Fibroblast of pulmonary artery (primary cell): ENCODE data around the gene CD6.
A peak's percentile ranks its signal among the peaks of the same experiment; 100 is the strongest.

ENCODE experiments used
- DNase-seq: peaks from one replicate; pipeline ENCODE4 v3.0.0-alpha.2; 2010; ENCODE audit warnings: low read depth
- H3K4me3 ChIP-seq: replicated peaks from 2 replicates; pipeline ENCODE4 v1.5.1; 2011; ENCODE audit warnings: low read depth, mild to moderate bottlenecking, control low read depth, low read length, moderate library complexity
- TF ChIP-seq, protein P1 (sequence below): IDR thresholded peaks from 2 replicates; pipeline ENCODE4 v1.5.1; 2011; ENCODE audit warnings: mild to moderate bottlenecking, control low read depth, low read length, inconsistent platforms; ENCODE audit errors: missing control alignments

The CD6 gene, protein sequence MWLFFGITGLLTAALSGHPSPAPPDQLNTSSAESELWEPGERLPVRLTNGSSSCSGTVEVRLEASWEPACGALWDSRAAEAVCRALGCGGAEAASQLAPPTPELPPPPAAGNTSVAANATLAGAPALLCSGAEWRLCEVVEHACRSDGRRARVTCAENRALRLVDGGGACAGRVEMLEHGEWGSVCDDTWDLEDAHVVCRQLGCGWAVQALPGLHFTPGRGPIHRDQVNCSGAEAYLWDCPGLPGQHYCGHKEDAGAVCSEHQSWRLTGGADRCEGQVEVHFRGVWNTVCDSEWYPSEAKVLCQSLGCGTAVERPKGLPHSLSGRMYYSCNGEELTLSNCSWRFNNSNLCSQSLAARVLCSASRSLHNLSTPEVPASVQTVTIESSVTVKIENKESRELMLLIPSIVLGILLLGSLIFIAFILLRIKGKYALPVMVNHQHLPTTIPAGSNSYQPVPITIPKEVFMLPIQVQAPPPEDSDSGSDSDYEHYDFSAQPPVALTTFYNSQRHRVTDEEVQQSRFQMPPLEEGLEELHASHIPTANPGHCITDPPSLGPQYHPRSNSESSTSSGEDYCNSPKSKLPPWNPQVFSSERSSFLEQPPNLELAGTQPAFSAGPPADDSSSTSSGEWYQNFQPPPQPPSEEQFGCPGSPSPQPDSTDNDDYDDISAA

DNA sequence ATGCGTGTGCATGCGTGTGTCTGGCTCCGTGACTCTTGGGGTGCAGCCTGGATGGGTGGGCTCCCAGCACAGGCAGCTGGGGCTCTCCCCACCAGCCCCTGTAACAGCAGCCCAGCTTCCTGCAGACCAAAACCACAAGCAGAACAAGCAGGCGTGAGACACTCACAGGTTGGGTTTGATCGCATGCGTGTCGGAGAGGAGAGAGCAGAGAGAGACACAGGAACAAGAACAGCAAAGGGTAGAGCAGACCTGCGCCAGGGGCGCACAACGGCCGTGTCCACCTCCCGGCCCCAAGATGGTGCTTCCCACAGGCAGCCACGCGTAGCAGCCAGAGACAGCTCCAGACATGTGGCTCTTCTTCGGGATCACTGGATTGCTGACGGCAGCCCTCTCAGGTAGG lies at the start of gene CD6:
Gene CD6, plus strand, starts transcription at position 161 of the 400 bp plus-strand sequence. Its CDS starts 186 bp downstream, at position 347.
- TF ChIP-seq, protein P1, sequence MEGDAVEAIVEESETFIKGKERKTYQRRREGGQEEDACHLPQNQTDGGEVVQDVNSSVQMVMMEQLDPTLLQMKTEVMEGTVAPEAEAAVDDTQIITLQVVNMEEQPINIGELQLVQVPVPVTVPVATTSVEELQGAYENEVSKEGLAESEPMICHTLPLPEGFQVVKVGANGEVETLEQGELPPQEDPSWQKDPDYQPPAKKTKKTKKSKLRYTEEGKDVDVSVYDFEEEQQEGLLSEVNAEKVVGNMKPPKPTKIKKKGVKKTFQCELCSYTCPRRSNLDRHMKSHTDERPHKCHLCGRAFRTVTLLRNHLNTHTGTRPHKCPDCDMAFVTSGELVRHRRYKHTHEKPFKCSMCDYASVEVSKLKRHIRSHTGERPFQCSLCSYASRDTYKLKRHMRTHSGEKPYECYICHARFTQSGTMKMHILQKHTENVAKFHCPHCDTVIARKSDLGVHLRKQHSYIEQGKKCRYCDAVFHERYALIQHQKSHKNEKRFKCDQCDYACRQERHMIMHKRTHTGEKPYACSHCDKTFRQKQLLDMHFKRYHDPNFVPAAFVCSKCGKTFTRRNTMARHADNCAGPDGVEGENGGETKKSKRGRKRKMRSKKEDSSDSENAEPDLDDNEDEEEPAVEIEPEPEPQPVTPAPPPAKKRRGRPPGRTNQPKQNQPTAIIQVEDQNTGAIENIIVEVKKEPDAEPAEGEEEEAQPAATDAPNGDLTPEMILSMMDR, result no peak
- no peak within 1 kb of the TSS for H3K4me3 ChIP-seq
- no peak for DNase-seq

DNA sequence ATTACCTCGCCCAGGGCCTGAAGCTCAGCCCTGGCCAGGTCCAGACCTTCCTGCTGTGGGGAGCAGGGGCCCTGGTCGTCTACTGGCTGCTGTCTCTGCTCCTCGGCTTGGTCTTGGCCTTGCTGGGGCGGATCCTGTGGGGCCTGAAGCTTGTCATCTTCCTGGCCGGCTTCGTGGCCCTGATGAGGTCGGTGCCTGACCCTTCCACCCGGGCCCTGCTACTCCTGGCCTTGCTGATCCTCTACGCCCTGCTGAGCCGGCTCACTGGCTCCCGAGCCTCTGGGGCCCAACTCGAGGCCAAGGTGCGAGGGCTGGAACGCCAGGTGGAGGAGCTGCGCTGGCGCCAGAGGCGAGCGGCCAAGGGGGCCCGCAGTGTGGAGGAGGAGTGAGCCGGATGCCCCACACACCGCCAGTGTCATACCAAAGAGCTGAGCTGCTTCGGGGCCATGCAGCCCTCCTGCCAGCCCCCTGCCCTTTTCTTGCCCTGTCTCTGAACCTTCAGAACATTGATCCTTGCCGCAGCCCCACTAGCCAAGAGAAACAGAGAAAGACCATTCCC lies 49.6 kb upstream of the CD6 start:
- H3K4me3 ChIP-seq, result no peak overlapping the region
- TF ChIP-seq, protein P1, result no peak
- no peak for DNase-seq

DNA sequence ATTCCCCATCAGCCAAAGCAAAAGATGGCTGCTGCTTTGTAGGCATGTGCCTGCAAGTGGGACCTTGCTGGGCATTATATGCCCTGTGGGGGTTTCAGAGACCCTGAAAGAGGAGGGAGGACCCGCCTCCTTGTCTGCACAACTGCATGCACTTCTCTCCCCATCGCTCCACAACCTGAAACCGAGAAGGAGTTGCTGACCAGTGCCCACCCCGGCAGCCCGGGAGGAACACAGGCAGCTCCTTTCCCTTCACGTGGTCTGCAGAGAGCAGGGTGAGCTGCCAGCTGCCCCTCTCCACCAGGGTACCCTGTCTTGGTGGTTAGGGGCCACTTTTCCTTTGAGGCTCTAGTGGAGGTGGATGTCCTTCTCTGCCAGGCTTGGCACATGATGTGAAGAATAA lies 48.6 kb upstream of the CD6 start:
- DNase-seq, result no peak
- TF ChIP-seq, protein P1, result no peak
- H3K4me3 ChIP-seq, result no peak overlapping the region

DNA sequence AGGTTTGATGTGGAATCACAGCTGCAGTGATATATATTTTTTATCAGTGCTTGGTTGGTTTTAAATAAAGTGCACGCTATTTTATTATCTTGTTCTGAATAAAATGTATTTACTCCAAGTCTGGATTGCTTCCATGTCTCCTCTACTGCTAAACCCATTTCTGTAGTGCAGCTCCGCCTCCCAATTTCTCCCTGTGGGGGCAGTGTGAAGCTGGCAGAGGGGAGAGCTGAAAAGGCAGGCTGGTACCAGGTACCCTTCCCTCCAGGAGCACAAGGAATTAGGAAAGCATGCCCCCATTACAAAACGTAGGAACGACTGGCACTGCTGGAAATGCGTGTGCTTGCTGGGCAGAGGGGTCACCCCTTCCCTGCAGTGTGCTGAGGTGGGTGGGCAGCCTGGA lies 48.2 kb upstream of the CD6 start:
- H3K4me3 ChIP-seq, result no peak overlapping the region
- TF ChIP-seq, protein P1, result no peak
- no peak for DNase-seq

DNA sequence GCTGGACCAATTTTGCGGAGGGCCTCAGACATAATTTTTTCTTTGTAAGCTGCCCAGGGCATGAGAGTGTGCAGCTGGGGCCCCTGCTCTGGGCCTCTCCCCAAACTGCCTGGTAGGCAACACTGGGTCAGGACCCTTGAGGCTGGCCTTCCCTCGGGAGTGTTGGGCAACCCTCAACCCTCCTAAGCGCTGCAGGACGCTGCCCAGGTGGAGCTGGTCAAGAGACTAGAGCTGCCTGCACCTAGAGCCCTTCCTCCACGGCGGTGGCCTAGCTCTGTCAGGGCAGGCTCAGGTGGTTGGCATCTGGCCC lies 47.7 kb upstream of the CD6 start:
- H3K4me3 ChIP-seq, result peak overlapping the region; percentile 78
- TF ChIP-seq, protein P1, result no peak
- no peak for DNase-seq

DNA sequence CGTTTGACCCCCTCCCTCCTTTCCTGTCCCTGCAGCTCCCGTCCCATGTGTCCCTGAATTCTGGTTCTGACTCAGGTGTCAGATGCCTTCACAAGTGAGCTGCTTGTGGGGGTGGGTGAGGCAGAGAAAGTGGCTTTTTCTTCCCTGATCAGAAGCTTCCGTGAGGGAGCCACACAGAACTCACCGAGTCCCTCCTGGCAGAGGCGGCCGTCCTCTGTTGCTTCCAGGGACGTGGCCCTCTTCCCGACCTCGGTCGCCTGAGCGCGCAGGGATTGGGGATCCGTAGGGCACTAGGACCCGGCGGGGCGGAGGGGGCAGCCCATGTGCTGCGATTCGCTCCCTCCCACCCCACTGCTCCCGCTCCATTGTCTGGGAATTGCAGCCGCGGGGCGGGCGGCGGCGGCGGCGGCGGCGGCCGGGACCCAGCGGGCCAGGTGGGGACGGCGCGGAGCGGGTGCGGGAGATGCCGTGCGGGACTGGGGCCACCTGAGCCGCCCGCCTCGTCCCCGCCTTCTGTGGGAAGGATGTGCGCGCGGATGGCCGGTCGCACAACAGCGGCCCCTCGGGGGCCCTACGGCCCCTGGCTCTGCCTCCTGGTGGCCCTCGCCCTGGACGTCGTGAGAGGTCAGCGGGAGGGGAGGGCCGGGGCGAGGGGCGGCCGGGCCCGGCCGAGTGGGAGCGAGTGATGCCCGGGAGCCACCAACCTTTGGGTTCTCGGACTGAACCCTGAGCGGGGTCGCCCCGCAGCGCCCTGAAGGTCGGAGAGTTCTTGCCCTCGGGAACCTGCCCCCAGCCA lies 47.2 kb upstream of the CD6 start, which contains the start of gene TMEM132A:
Gene TMEM132A, plus strand, starts transcription at position 351 of the 796 bp plus-strand sequence. Its CDS starts 174 bp downstream, at position 525.
- H3K4me3 ChIP-seq, result peak within 1 kb of the TSS; percentile 78
- DNase-seq, result peak; percentile 72
- TF ChIP-seq, protein P1, result no peak
